Liver (tissue), 9 donors: Measurements from ENCODE around the gene AMY2B. TPM values are rescaled to one million over a fixed set of nuclear protein-coding genes. Genes with fewer than 3 reads are reported as not detected.
"Not testable (repeated sequence)": the region's sequence is repeated elsewhere in the genome, so short reads cannot be mapped to it uniquely, and the experiment has no call there.

Experiments
- DNase-seq: peaks from one replicate; pipeline ENCODE4 v3.0.0-alpha.2; 2017; ENCODE audit warnings: low spot score
- H3K27ac ChIP-seq, 2 donors: one replicate each; pipeline ENCODE4 v1.7.0; 2013; ENCODE audit warnings: inconsistent platforms in 2 of 2, low read length in 2 of 2, control low read depth in 1 of 2, low read depth in 1 of 2, mild to moderate bottlenecking in 1 of 2
- H3K27me3 ChIP-seq, 4 donors: one replicate each; pipeline versions ENCODE4 v1.6.1 to v1.7.0; 2013; ENCODE audit warnings: low read length in 3 of 4, inconsistent platforms in 1 of 4, mild to moderate bottlenecking in 1 of 4, moderate library complexity in 1 of 4; ENCODE audit not compliant: control insufficient read depth in 4 of 4, insufficient read depth in 4 of 4
- H3K36me3 ChIP-seq, 4 donors: one replicate each; pipeline versions ENCODE4 v1.6.1 to v1.7.0; 2013; ENCODE audit warnings: low read length in 3 of 4, mild to moderate bottlenecking in 3 of 4, low read depth in 1 of 4, moderate library complexity in 1 of 4; ENCODE audit not compliant: control insufficient read depth in 4 of 4, insufficient read depth in 3 of 4
- H3K4me1 ChIP-seq, 4 donors: one replicate each; pipeline versions ENCODE4 v1.6.1 to v1.7.0; 2013; ENCODE audit warnings: low read length in 3 of 4, mild to moderate bottlenecking in 3 of 4, moderate library complexity in 1 of 4; ENCODE audit not compliant: control insufficient read depth in 4 of 4, insufficient read depth in 4 of 4
- H3K4me3 ChIP-seq, 3 donors: one replicate each; pipeline versions ENCODE4 v1.6.1 to v1.7.0; 2013; ENCODE audit warnings: low read length in 3 of 3, control low read depth in 1 of 3, low read depth in 1 of 3, mild to moderate bottlenecking in 1 of 3
- H3K9ac ChIP-seq, 2 donors: one replicate each; pipeline ENCODE4 v1.7.0; 2013; ENCODE audit warnings: low read length in 2 of 2, mild to moderate bottlenecking in 2 of 2, moderate library complexity in 2 of 2, control low read depth in 1 of 2, low read depth in 1 of 2
- H3K9me3 ChIP-seq, 4 donors: one replicate each; pipeline versions ENCODE4 v1.6.1 to v1.7.0; 2013; ENCODE audit warnings: low read length in 3 of 4; ENCODE audit not compliant: control insufficient read depth in 4 of 4
- EGR1 ChIP-seq, 2 donors: IDR thresholded peaks; 2 replicates each; pipeline ENCODE4 v1.6.1; 2016 to 2018; ENCODE audit warnings: antibody characterized with exemption in 2 of 2, low read depth in 2 of 2
- FOXA1 ChIP-seq: IDR thresholded peaks from 2 replicates; pipeline ENCODE4 v1.6.1; 2016; ENCODE audit warnings: antibody characterized with exemption
- HNF4A ChIP-seq, 2 donors: conservative IDR thresholded peaks; 2 replicates each; pipeline ENCODE4 v1.6.1; 2016; ENCODE audit warnings: antibody characterized with exemption in 2 of 2, mild to moderate bottlenecking in 2 of 2
- HNF4G ChIP-seq: IDR thresholded peaks from 2 replicates; pipeline ENCODE4 v1.6.1; 2016; ENCODE audit warnings: antibody characterized with exemption
- JUND ChIP-seq, 2 donors: IDR thresholded peaks; 2 replicates each; pipeline ENCODE4 v1.6.1; 2016; ENCODE audit warnings: antibody characterized with exemption in 2 of 2
- RXRA ChIP-seq, 2 donors: IDR thresholded peaks; 2 replicates each; pipeline ENCODE4 v1.6.1; 2017 to 2018; ENCODE audit warnings: antibody characterized with exemption in 2 of 2, mild to moderate bottlenecking in 1 of 2
- WGBS: extraction: QIAGEN DNeasy Blood & Tissue Kit; methylation state at CpG from one replicate; pipeline ENCODE4 v1.1.7; 2013; 5-methylcytosine and 5-hydroxymethylcytosine counted together
- polyA plus RNA-seq, 2 donors: library from polyadenylated mRNA; stranded (reverse) in 1 of 2; unstranded in 1 of 2; fragments of 200-250 nt in 1 of 2; fragments of >200 nt in 1 of 2; fragmentation: Nextera tagmentation in 1 of 2; extraction: Ambion mirVana in 1 of 2; gene quantifications; one replicate each; pipeline versions ENCODE4 v1.2.1 to v1.2.3, GENCODE V29; 2013 to 2015
- total RNA-seq, 2 donors: library from RNA; depleted of rRNA; stranded (reverse); fragments of >200 nt; gene quantifications; one replicate each; pipeline ENCODE4 v1.2.3, GENCODE V29; 2014
- TF ChIP-seq, protein P1 (sequence below): IDR thresholded peaks from 2 replicates; pipeline ENCODE4 v1.6.1; 2016; ENCODE audit warnings: antibody characterized with exemption, mild to moderate bottlenecking
- TF ChIP-seq, protein P2 (sequence below): fragments of 150-350 bp; IDR thresholded peaks from 2 replicates; pipeline ENCODE4 v1.5.1; 2017; ENCODE audit warnings: improper control_type of control experiment, low read depth, low read length; ENCODE audit not compliant: missing input control
- TF ChIP-seq, protein P3 (sequence below): IDR thresholded peaks from 2 replicates; pipeline ENCODE4 v1.6.1; 2016; ENCODE audit warnings: antibody characterized with exemption
- TF ChIP-seq, protein P4 (sequence below): IDR thresholded peaks from 2 replicates; pipeline ENCODE4 v1.6.1; 2016; ENCODE audit warnings: antibody characterized with exemption
- donor health status: healthy.
- donor health status: healthy.
- donor health status: healthy.
- donor health status: healthy.
- donor health status: healthy.

AMY2B gene
- total and polyA plus RNA-seq, 4 donors: 2.1 to 16.7 (median 8.9) TPM

DNA sequence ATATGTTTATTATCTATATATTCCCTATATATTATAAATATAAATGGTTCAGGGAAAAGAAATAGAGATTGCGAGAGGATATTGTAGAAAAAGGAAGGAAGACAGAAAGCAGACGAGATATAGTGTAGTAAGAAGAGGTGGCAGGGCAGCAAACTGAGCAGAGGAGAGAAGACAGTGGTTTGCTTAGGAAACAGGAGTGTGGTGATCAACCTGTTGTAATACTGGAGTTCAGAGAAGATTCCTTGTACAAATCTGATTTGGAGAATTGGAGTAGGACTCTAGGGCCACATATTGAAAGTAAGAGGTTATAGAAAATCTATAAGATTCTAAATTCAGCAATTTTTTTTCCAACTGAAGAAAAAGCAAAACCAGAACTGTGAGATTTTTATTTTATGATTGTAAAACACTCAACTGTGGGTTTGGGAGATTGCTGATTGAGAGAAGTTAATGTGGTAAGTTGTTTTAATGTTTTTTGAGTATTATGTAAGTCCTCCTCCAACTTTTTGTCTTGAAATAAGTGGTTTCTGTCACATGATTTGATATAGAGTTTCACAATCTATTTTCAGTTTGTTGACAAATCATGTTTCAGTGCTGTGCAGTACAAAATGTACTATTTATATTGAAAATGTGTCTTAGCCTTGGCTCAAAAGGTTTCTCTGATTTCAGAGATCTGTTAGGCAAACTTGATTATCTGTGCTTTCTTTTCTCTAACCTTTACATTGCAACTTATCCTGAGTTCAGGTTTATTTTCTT, 9.6 kb upstream of the AMY2B start (continued):
- TF ChIP-seq, protein P1, sequence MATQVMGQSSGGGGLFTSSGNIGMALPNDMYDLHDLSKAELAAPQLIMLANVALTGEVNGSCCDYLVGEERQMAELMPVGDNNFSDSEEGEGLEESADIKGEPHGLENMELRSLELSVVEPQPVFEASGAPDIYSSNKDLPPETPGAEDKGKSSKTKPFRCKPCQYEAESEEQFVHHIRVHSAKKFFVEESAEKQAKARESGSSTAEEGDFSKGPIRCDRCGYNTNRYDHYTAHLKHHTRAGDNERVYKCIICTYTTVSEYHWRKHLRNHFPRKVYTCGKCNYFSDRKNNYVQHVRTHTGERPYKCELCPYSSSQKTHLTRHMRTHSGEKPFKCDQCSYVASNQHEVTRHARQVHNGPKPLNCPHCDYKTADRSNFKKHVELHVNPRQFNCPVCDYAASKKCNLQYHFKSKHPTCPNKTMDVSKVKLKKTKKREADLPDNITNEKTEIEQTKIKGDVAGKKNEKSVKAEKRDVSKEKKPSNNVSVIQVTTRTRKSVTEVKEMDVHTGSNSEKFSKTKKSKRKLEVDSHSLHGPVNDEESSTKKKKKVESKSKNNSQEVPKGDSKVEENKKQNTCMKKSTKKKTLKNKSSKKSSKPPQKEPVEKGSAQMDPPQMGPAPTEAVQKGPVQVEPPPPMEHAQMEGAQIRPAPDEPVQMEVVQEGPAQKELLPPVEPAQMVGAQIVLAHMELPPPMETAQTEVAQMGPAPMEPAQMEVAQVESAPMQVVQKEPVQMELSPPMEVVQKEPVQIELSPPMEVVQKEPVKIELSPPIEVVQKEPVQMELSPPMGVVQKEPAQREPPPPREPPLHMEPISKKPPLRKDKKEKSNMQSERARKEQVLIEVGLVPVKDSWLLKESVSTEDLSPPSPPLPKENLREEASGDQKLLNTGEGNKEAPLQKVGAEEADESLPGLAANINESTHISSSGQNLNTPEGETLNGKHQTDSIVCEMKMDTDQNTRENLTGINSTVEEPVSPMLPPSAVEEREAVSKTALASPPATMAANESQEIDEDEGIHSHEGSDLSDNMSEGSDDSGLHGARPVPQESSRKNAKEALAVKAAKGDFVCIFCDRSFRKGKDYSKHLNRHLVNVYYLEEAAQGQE: no peak
- TF ChIP-seq FOXA1: peak; percentile 40
- TF ChIP-seq, protein P2, sequence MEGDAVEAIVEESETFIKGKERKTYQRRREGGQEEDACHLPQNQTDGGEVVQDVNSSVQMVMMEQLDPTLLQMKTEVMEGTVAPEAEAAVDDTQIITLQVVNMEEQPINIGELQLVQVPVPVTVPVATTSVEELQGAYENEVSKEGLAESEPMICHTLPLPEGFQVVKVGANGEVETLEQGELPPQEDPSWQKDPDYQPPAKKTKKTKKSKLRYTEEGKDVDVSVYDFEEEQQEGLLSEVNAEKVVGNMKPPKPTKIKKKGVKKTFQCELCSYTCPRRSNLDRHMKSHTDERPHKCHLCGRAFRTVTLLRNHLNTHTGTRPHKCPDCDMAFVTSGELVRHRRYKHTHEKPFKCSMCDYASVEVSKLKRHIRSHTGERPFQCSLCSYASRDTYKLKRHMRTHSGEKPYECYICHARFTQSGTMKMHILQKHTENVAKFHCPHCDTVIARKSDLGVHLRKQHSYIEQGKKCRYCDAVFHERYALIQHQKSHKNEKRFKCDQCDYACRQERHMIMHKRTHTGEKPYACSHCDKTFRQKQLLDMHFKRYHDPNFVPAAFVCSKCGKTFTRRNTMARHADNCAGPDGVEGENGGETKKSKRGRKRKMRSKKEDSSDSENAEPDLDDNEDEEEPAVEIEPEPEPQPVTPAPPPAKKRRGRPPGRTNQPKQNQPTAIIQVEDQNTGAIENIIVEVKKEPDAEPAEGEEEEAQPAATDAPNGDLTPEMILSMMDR: no peak
- TF ChIP-seq RXRA (IDR thresholded peaks at IDR 0.05): peak; percentile 35 to 38

DNA sequence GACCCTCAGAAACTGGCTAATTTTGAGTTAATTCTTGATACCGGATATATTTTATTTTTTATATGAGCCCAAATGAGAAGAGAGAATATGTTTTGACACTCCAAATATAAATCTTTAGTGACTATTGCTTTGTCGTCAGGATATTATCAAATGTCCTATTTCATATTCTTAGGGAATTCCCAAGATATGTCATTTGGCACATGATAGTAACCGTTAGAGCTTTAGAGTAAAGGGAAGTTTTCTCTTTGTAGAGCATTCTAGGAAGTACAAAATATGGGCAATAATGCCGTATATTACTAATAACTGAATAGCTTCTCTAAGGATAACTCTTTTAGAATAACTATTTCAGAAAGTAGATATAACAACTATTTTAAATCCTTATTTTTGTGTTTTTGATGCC, 8.3 kb upstream of the AMY2B start:
- no peaks in the 10 kb centered on the region for H3K9me3 ChIP-seq
- H3K27me3 ChIP-seq: no peaks in the 10 kb centered on the region
- no peak overlapping the region for H3K9ac ChIP-seq
- WGBS: 82% methylated on average over 4 of the region's 4 CpGs
- TF ChIP-seq, protein P3, sequence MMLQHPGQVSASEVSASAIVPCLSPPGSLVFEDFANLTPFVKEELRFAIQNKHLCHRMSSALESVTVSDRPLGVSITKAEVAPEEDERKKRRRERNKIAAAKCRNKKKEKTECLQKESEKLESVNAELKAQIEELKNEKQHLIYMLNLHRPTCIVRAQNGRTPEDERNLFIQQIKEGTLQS: no peak
- H3K4me1 ChIP-seq: peaks cover 0 to 28% (median 16%) of the 10 kb centered on the region in 4 donors
- peaks cover 0 to 4% (median 0%) of the 10 kb centered on the region in 4 donors for H3K36me3 ChIP-seq
- no peak overlapping the region for H3K4me3 ChIP-seq
- H3K27ac ChIP-seq: no peak overlapping the region
- DNase-seq: no peak

DNA sequence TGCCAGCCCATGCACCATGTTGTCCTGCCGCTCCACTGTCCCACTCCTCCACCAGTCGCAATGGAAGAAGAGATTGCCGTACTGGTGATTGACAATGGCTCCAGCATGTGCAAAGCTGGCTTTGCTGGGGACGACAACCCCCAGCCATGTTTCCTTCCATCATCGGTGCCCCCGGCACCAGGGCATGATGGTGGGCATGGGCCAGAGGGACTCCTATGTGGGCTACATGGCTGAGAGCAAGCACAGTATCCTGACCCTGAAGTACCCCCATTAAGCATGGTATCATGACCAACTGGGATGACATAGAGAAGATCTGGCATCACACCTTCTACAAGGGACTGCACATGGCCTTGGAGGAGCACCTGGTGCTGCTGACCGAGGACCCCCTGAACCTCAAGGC, 1.9 kb upstream of the AMY2B start:
- no peak overlapping the region for H3K4me3 ChIP-seq
- no peaks in the 10 kb centered on the region for H3K4me1 ChIP-seq
- no peak for DNase-seq
- 96% methylated on average over 7 of the region's 7 CpGs for WGBS
- TF ChIP-seq HNF4A (conservative IDR thresholded peaks at IDR 0.05) (no peak), FOXA1 (no peak)
- no peak overlapping the region for H3K27ac ChIP-seq
- H3K9me3 ChIP-seq: no peaks in the 10 kb centered on the region
- H3K27me3 ChIP-seq: no peaks in the 10 kb centered on the region
- no peak overlapping the region for H3K9ac ChIP-seq
- H3K36me3 ChIP-seq: peaks cover 0 to 10% (median 2%) of the 10 kb centered on the region in 4 donors

DNA sequence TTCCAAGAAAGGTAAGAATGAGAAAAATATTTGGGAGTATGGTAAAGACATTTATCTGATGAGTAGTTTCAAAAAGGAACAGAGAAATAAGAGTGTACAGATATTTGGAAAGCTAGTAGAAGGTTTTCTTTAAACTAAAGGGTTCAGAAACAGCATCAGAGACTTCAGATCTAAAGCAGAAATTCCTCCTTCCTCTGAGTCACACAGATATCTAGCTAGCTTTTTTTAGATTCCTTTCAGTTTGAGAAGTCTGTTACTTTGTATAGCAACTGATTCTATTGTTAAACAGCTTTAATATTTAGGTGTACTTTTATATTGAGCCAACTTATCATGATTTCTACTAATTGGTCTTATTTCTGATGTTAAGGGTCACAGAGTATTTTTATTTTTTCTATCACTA, 4.7 kb downstream of the AMY2B start:
- Histone ChIP-seq H3K4me3 (no peak overlapping the region), H3K27ac (no peak overlapping the region), H3K9ac (no peak overlapping the region), H3K36me3 (peaks cover 0 to 5% (median under 1%) of the 10 kb centered on the region in 4 donors), H3K27me3 (no peaks in the 10 kb centered on the region), H3K4me1 (no peaks in the 10 kb centered on the region), H3K9me3 (no peaks in the 10 kb centered on the region)
- TF ChIP-seq, protein P2: no peak
- TF ChIP-seq, protein P4, sequence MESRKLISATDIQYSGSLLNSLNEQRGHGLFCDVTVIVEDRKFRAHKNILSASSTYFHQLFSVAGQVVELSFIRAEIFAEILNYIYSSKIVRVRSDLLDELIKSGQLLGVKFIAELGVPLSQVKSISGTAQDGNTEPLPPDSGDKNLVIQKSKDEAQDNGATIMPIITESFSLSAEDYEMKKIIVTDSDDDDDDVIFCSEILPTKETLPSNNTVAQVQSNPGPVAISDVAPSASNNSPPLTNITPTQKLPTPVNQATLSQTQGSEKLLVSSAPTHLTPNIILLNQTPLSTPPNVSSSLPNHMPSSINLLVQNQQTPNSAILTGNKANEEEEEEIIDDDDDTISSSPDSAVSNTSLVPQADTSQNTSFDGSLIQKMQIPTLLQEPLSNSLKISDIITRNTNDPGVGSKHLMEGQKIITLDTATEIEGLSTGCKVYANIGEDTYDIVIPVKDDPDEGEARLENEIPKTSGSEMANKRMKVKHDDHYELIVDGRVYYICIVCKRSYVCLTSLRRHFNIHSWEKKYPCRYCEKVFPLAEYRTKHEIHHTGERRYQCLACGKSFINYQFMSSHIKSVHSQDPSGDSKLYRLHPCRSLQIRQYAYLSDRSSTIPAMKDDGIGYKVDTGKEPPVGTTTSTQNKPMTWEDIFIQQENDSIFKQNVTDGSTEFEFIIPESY: no peak
- TF ChIP-seq EGR1 (IDR thresholded peaks at IDR 0.05; ENCODE audit: low read depth in 2 of 2) (no peak), JUND (IDR thresholded peaks at IDR 0.05) (no peak), HNF4G (no peak)
- no peak for DNase-seq

DNA sequence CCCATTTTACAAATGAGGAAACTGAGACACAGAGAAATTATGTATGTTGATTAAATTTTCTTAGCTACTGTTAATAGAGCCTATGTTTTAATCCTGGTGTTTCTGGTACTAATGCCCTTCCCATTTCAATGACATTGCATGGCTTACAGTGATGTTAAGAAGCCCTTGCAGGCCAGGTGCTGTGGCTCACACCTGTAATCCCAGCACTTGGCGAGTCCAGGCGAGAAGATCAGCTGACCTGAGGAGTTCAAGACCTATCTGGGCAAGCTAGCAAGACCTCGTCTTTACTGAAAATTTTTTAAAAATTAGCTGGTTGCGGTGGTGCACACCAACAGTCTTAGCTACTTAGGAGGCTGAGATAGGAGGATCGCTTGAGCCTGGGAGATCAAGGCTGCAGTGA, 5.4 kb downstream of the AMY2B start:
- H3K9ac ChIP-seq, H3K27me3 ChIP-seq, H3K4me3 ChIP-seq, H3K27ac ChIP-seq, H3K9me3 ChIP-seq, DNase-seq, H3K4me1 ChIP-seq, H3K36me3 ChIP-seq: not testable (repeated sequence)
- WGBS: 98% methylated on average over 4 of the region's 5 CpGs
